PC-9 (cell line): Measurements from ENCODE around the gene UMAD1. TPM values are rescaled to one million over a fixed set of nuclear protein-coding genes. Genes with fewer than 3 reads are reported as not detected.

Source experiments
- BruUV-seq: library from RNA; stranded (reverse); fragments of 400-500 nt; replicated peaks from 2 replicates; lab custom pipeline; 2021; lab: Mats Ljungman, UMichigan
- CTCF ChIA-PET: fragments of 300-600 bp; sonication (Branson Sonifier 250); formaldehyde crosslinking; loops from one replicate; lab custom pipeline; 2022; ENCODE audit warnings: antibody characterized with exemption; lab: Charles Lee
- POLR2A ChIA-PET: fragments of 300-600 bp; sonication (Branson Sonifier 250); formaldehyde crosslinking; loops from one replicate; lab custom pipeline; 2022; ENCODE audit warnings: antibody characterized with exemption; ENCODE audit not compliant: unreplicated experiment; lab: Charles Lee
- DNase-seq, 2 experiments: peaks; one replicate each; pipeline versions ENCODE4 v3.0.0 to v3.0.0-alpha.2; 2015 to 2022; ENCODE audit warnings: mixed read lengths in 1 of 2
- H2AFZ ChIP-seq: fragments of 200-600 bp; sonication (generic); 2 replicates; pipeline ENCODE4 v1.8.1; 2017; ENCODE audit warnings: antibody characterized with exemption
- H3F3A ChIP-seq: fragments of 200-600 bp; sonication (generic); 2 replicates; pipeline ENCODE4 v1.8.1; 2017; ENCODE audit warnings: antibody characterized with exemption, mild to moderate bottlenecking, low read depth; ENCODE audit not compliant: insufficient read depth
- H3K27ac ChIP-seq: fragments of 200-600 bp; sonication (generic); 2 replicates; pipeline ENCODE4 v1.6.1; 2016; ENCODE audit warnings: mixed run types
- H3K27me3 ChIP-seq: fragments of 200-600 bp; sonication (generic); 2 replicates; pipeline ENCODE4 v1.6.1; 2016; ENCODE audit warnings: low read depth, mixed run types; ENCODE audit not compliant: insufficient read depth
- H3K36me3 ChIP-seq: fragments of 200-600 bp; sonication (generic); 2 replicates; pipeline ENCODE4 v1.6.1; 2016; ENCODE audit warnings: low read depth, mixed run types
- H3K4me1 ChIP-seq: fragments of 200-600 bp; sonication (generic); replicated peaks from 2 replicates; pipeline ENCODE4 v1.6.1; 2016; ENCODE audit warnings: mixed run types; ENCODE audit not compliant: insufficient read depth
- H3K4me2 ChIP-seq: fragments of 200-600 bp; sonication (generic); 2 replicates; pipeline ENCODE4 v1.6.1; 2017; ENCODE audit warnings: mixed run types
- H3K4me3 ChIP-seq: fragments of 200-600 bp; sonication (generic); 2 replicates; pipeline ENCODE4 v1.6.1; 2016; ENCODE audit warnings: mixed run types
- H3K79me2 ChIP-seq: fragments of 200-600 bp; sonication (generic); 2 replicates; pipeline ENCODE4 v1.6.1; 2017; ENCODE audit warnings: low read depth, mixed run types
- H3K9me2 ChIP-seq: fragments of 200-600 bp; sonication (generic); 2 replicates; pipeline ENCODE4 v1.8.1; 2017; ENCODE audit warnings: mild to moderate bottlenecking; ENCODE audit not compliant: insufficient read depth
- H3K9me3 ChIP-seq: fragments of 200-600 bp; sonication (generic); 2 replicates; pipeline ENCODE4 v1.8.1; 2016; ENCODE audit warnings: low read depth; ENCODE audit not compliant: insufficient read depth
- H4K20me1 ChIP-seq: fragments of 200-600 bp; sonication (generic); 2 replicates; pipeline ENCODE4 v1.8.1; 2017; ENCODE audit not compliant: insufficient read depth
- CTCF ChIP-seq: fragments of 200-600 bp; sonication (generic); conservative IDR thresholded peaks from 2 replicates; pipeline ENCODE4 v1.6.1; 2017; ENCODE audit warnings: mixed run types, antibody characterized with exemption, mild to moderate bottlenecking, moderate library complexity
- EZH2 ChIP-seq: fragments of 200-600 bp; sonication (generic); IDR thresholded peaks from 2 replicates; pipeline ENCODE4 v1.8.0; 2017; ENCODE audit warnings: antibody characterized with exemption, low read depth
- intact Hi-C: fragments of 100-400 bp; cut with micrococcal nuclease; formaldehyde crosslinking; loops from one replicate; pipeline ENCODE4 v1.10.0; 2022; ENCODE audit not compliant: unreplicated experiment
- total RNA-seq: library from RNA; stranded (reverse); gene quantifications from 2 replicates; pipeline ENCODE4 v1.2.3, GENCODE V29; 2021

Gene UMAD1
- total RNA-seq, 1 experiment from 2014 or later, result 20.5 TPM

GRCh38 chr7:7923818-7924217 is 283.3 kb downstream of the UMAD1 start:
- CTCF ChIA-PET, result no interaction called here
- no TSS peak for BruUV-seq
- no peaks in the 10 kb centered on the region for H3K36me3 ChIP-seq
- H4K20me1 ChIP-seq, result no peaks in the 10 kb centered on the region
- H3K4me3 ChIP-seq, result no peak overlapping the region
- TF ChIP-seq EZH2, result no peak
- TF ChIP-seq CTCF, result no peak
- H3F3A ChIP-seq, result no peaks in the 10 kb centered on the region
- no peaks in the 10 kb centered on the region for H3K9me2 ChIP-seq
- no peak for DNase-seq
- H3K4me2 ChIP-seq, result no peak overlapping the region
- no peaks in the 10 kb centered on the region for H3K4me1 ChIP-seq
- H3K27me3 ChIP-seq, result no peaks in the 10 kb centered on the region
- no peaks in the 10 kb centered on the region; the same call in 1 of the 2 replicates for H3K9me3 ChIP-seq
- POLR2A ChIA-PET, result no interaction called here
- no peaks in the 10 kb centered on the region for H3K79me2 ChIP-seq
- H2AFZ ChIP-seq, result no peak overlapping the region
- no peak overlapping the region for H3K27ac ChIP-seq
- intact Hi-C loops, result no loop called here

GRCh38 chr7:7924303-7924702 is 283.8 kb downstream of the UMAD1 start:
- Histone ChIP-seq H3K9me2 (no peaks in the 10 kb centered on the region), H2AFZ (no peak overlapping the region), H3K9me3 (no peaks in the 10 kb centered on the region; the same call in 1 of the 2 replicates), H3F3A (no peaks in the 10 kb centered on the region), H4K20me1 (no peaks in the 10 kb centered on the region), H3K27me3 (no peaks in the 10 kb centered on the region), H3K4me1 (no peaks in the 10 kb centered on the region), H3K4me2 (no peak overlapping the region), H3K27ac (no peak overlapping the region), H3K4me3 (no peak overlapping the region), H3K36me3 (no peaks in the 10 kb centered on the region), H3K79me2 (no peaks in the 10 kb centered on the region)
- TF ChIP-seq EZH2 (no peak), CTCF (no peak)
- ChIA-PET POLR2A (no interaction called here), CTCF (no interaction called here)
- intact Hi-C loops, result no loop called here
- DNase-seq, result no peak
- no TSS peak for BruUV-seq

Other genes with a start within 250 kb of the UMAD1 start
- 0.83 and 2.2 TPM in 2 replicates for gene COL28A1, start 104.9 kb upstream of the UMAD1 start, total RNA-seq
- gene MIOS, start 73.9 kb upstream of the UMAD1 start, total RNA-seq, result 35.8 and 42.0 TPM in 2 replicates
- 147 and 166 TPM in 2 replicates for gene RPA3, start 77.9 kb downstream of the UMAD1 start, total RNA-seq